Measurements from ENCODE around the gene NLRP1.

- TF ChIP-seq CTCF (IDR thresholded peaks at IDR 0.05; ENCODE audit: borderline replicate concordance, extremely low read depth, low read length, poor library complexity, severe bottlenecking) (no peak), EZH2 (IDR thresholded peaks at IDR 0.05; ENCODE audit: borderline replicate concordance, low read depth, low read length, severe bottlenecking) (no peak)
Observed at GRCh38 chr17:5472511-5472910, 111.8 kb downstream of the NLRP1 start.

Measured in DND-41 (cell line).